CD4-positive, alpha-beta memory T cell (primary cell): ENCODE results near the gene CNTROB. TPM values are rescaled to one million over a fixed set of nuclear protein-coding genes. Genes with fewer than 3 reads are reported as not detected.

Experiments used
- CTCF ChIA-PET: fragments of 350-600 bp; sonication (Branson Sonifier 250); formaldehyde crosslinking; loops from one replicate; lab custom pipeline; 2021; ENCODE audit warnings: inconsistent platforms; ENCODE audit not compliant: partially characterized antibody; lab: Charles Lee
- POLR2A ChIA-PET: fragments of 350-600 bp; sonication (Branson Sonifier 250); formaldehyde crosslinking; loops from one replicate; lab custom pipeline; 2021; ENCODE audit not compliant: partially characterized antibody; lab: Charles Lee
- DNase-seq, 5 donors: peaks; one replicate each; pipeline versions ENCODE4 v3.0.0 to v3.0.0-alpha.2; 2020 to 2022; ENCODE audit warnings: mixed read lengths in 1 of 5
- H3K27ac ChIP-seq: one replicate; pipeline ENCODE4 v1.7.0; 2013; ENCODE audit warnings: low read depth, low read length
- H3K27me3 ChIP-seq: 2 replicates; pipeline ENCODE4 v1.7.0; 2013; ENCODE audit warnings: mild to moderate bottlenecking, low read length, moderate library complexity; ENCODE audit not compliant: insufficient read depth
- H3K36me3 ChIP-seq: 2 replicates; pipeline ENCODE4 v1.7.0; 2013; ENCODE audit warnings: mild to moderate bottlenecking, low read length, moderate library complexity; ENCODE audit not compliant: insufficient read depth
- H3K4me1 ChIP-seq: 2 replicates; pipeline ENCODE4 v1.7.0; 2013; ENCODE audit warnings: mild to moderate bottlenecking, low read length, moderate library complexity; ENCODE audit not compliant: insufficient read depth
- H3K4me3 ChIP-seq, 2 donors: one replicate each; pipeline ENCODE4 v1.7.0; 2013; ENCODE audit warnings: low read length in 2 of 2, mild to moderate bottlenecking in 1 of 2
- H3K9me3 ChIP-seq, 2 donors: one replicate each; pipeline ENCODE4 v1.7.0; 2013; ENCODE audit warnings: low read length in 2 of 2, control low read depth in 1 of 2; ENCODE audit not compliant: control insufficient read depth in 1 of 2
- H3K27ac Mint-ChIP-seq, 7 donors: one replicate each; pipeline ENCODE4 v1.8.0; 2020 to 2021; ENCODE audit warnings: mixed read lengths in 7 of 7, mild to moderate bottlenecking in 6 of 7, inconsistent platforms in 3 of 7, moderate library complexity in 3 of 7
- H3K27me3 Mint-ChIP-seq, 2 donors: one replicate each; pipeline ENCODE4 v1.8.0; 2020 to 2021; ENCODE audit warnings: mixed read lengths in 2 of 2
- H3K36me3 Mint-ChIP-seq, 2 donors: one replicate each; pipeline ENCODE4 v1.8.0; 2020 to 2021; ENCODE audit warnings: mixed read lengths in 2 of 2, inconsistent platforms in 1 of 2, mild to moderate bottlenecking in 1 of 2
- H3K4me1 Mint-ChIP-seq, 4 donors: one replicate each; pipeline ENCODE4 v1.8.0; 2020 to 2021; ENCODE audit warnings: mixed read lengths in 4 of 4, mild to moderate bottlenecking in 1 of 4
- H3K4me3 Mint-ChIP-seq, 8 donors: one replicate each; pipeline ENCODE4 v1.8.0; 2020 to 2021; ENCODE audit warnings: mixed read lengths in 8 of 8, mild to moderate bottlenecking in 7 of 8, moderate library complexity in 6 of 8, inconsistent platforms in 3 of 8
- H3K9me3 Mint-ChIP-seq, 8 donors: one replicate each; pipeline ENCODE4 v1.8.0; 2020 to 2021; ENCODE audit warnings: mixed read lengths in 8 of 8, mild to moderate bottlenecking in 5 of 8, inconsistent platforms in 3 of 8, moderate library complexity in 1 of 8
- intact Hi-C: fragments of 100-400 bp; cut with micrococcal nuclease; formaldehyde crosslinking; loops from one replicate; pipeline ENCODE4 v1.15.1; 2023
- polyA plus RNA-seq, 2 donors: library from polyadenylated mRNA; unstranded; fragments of 300-500 nt; fragmentation: Illumina TruSeq; gene quantifications; one replicate each; pipeline ENCODE4 v1.2.3, GENCODE V29; 2021
- total RNA-seq, 2 experiments: library from RNA; stranded (reverse); gene quantifications; one replicate each; pipeline ENCODE4 v1.2.3, GENCODE V29; 2021

Gene CNTROB
- total and polyA plus RNA-seq, 4 experiments from 2014 or later, result 3.9 to 30.1 (median 21.2) TPM

GRCh38 chr17:7886227-7887037, 45.6 kb upstream of the CNTROB start:
- CTCF ChIA-PET, result interaction anchor here (1.0 to 2.2 kb wide), 6 partner anchors 17 to 29 kb away, joined by 3 to 9 read pairs (median 4); partner anchors contain the start of gene NAA38
- DNase-seq, result peak; percentile 51 to 84 (median 63)
- no peaks in the 10 kb centered on the region for H3K27me3 ChIP-seq
- no peaks in the 10 kb centered on the region for H3K9me3 ChIP-seq
- intact Hi-C loops, result loop anchor here (1.0 to 2.0 kb wide), 7 partner anchors 18 to 102 kb away; partner anchors contain the start of genes CNTROB and NAA38
- H3K27ac ChIP-seq, result peak overlapping the region; percentile 65
- POLR2A ChIA-PET, result interaction anchor here (0.7 to 2.2 kb wide), 16 partner anchors 11 to 340 kb away, joined by 3 to 19 read pairs (median 5); partner anchors contain the start of genes KDM6B, NAA38, RNF227 and TP53
- H3K36me3 ChIP-seq, result peaks cover 20% of the 10 kb centered on the region
- H3K36me3 Mint-ChIP-seq, result peaks cover 15 to 30% of the 10 kb centered on the region in 2 donors
- no peaks in the 10 kb centered on the region for H3K27me3 Mint-ChIP-seq
- H3K4me1 Mint-ChIP-seq, result peaks cover 10 to 16% (median 11%) of the 10 kb centered on the region in 4 donors
- H3K4me3 Mint-ChIP-seq, result no peak overlapping the region
- peak overlapping the region; percentile 86 to 96 for H3K4me3 ChIP-seq
- no peak overlapping the region for H3K27ac Mint-ChIP-seq
- H3K4me1 ChIP-seq, result peaks cover 58% of the 10 kb centered on the region
- no peaks in the 10 kb centered on the region for H3K9me3 Mint-ChIP-seq

GRCh38 chr17:7887038-7887481, 44.9 kb upstream of the CNTROB start:
- H3K36me3 Mint-ChIP-seq, result peaks cover 19 to 36% of the 10 kb centered on the region in 2 donors
- POLR2A ChIA-PET, result interaction anchor here (1.0 to 2.2 kb wide), 5 partner anchors 11 to 103 kb away, joined by 3 to 19 read pairs (median 5); partner anchors contain the start of gene KDM6B
- H3K4me1 Mint-ChIP-seq, result peaks cover 10 to 16% (median 12%) of the 10 kb centered on the region in 4 donors
- peaks cover 26% of the 10 kb centered on the region for H3K36me3 ChIP-seq
- peak overlapping the region; percentile 65 for H3K27ac ChIP-seq
- no peaks in the 10 kb centered on the region for H3K9me3 ChIP-seq
- H3K4me1 ChIP-seq, result peaks cover 52% of the 10 kb centered on the region
- no peak overlapping the region for H3K27ac Mint-ChIP-seq
- H3K27me3 Mint-ChIP-seq, result no peaks in the 10 kb centered on the region
- H3K27me3 ChIP-seq, result no peaks in the 10 kb centered on the region
- no peak for DNase-seq
- CTCF ChIA-PET, result interaction anchor here (1.3 to 2.2 kb wide), 3 partner anchors 24 to 30 kb away, joined by 3 to 9 read pairs (median 5); partner anchors contain the start of gene NAA38
- intact Hi-C loops, result loop anchor here (1.0 to 2.0 kb wide), 7 partner anchors 18 to 101 kb away; partner anchors contain the start of genes CNTROB and NAA38
- H3K4me3 Mint-ChIP-seq, result no peak overlapping the region
- H3K9me3 Mint-ChIP-seq, result no peaks in the 10 kb centered on the region
- peak overlapping the region; percentile 86 to 96 for H3K4me3 ChIP-seq

- Mint-ChIP-seq H3K4me3 (no peak overlapping the region), H3K9me3 (no peaks in the 10 kb centered on the region), H3K4me1 (peaks cover 10 to 16% (median 12%) of the 10 kb centered on the region in 4 donors), H3K27me3 (no peaks in the 10 kb centered on the region), H3K27ac (no peak overlapping the region), H3K36me3 (peaks cover 21 to 37% of the 10 kb centered on the region in 2 donors)
- Histone ChIP-seq H3K9me3 (no peaks in the 10 kb centered on the region), H3K4me3 (peak overlapping the region; percentile 86 to 96), H3K27ac (peak overlapping the region; percentile 65), H3K36me3 (peaks cover 28% of the 10 kb centered on the region), H3K27me3 (no peaks in the 10 kb centered on the region), H3K4me1 (peaks cover 46% of the 10 kb centered on the region)
- ChIA-PET POLR2A (interaction anchor here (1.4 kb wide), 1 partner anchor 102 kb away, joined by 4 read pairs; no protein-coding TSS in a partner anchor), CTCF (interaction anchor here (1.6 kb wide), 1 partner anchor 101 kb away, joined by 8 read pairs; no protein-coding TSS in a partner anchor)
- DNase-seq, result peak; percentile 89 to 95 (median 92)
- intact Hi-C loops, result loop anchor here (1.0 to 2.0 kb wide), 7 partner anchors 19 to 101 kb away; partner anchors contain the start of genes CNTROB and NAA38
These were observed 44.4 kb upstream of the CNTROB start for GRCh38 chr17:7887482-7888183.

GRCh38 chr17:7888184-7888920, 43.7 kb upstream of the CNTROB start, which contains the start of gene CHD3:
Gene CHD3 (plus strand): TSS chr17:7888789. CDS start chr17:7889001, 212 bp downstream.
- H3K4me1 ChIP-seq, result peaks cover 39% of the 10 kb centered on the region
- POLR2A ChIA-PET, result interaction anchor here (0.6 to 1.4 kb wide), 10 partner anchors 8 to 102 kb away, joined by 3 to 5 read pairs (median 3); partner anchors contain the start of gene RNF227
- Mint-ChIP-seq H3K4me1 (peaks cover 10 to 16% (median 12%) of the 10 kb centered on the region in 4 donors), H3K36me3 (peaks cover 21 to 41% of the 10 kb centered on the region in 2 donors), H3K9me3 (no peaks in the 10 kb centered on the region), H3K27ac (peak within 1 kb of the TSS in 3 of 7 donors; percentile 68 to 84 (median 70)), H3K27me3 (no peaks in the 10 kb centered on the region), H3K4me3 (peak within 1 kb of the TSS in 3 of 8 donors; percentile 13 to 31 (median 17))
- H3K9me3 ChIP-seq, result no peaks in the 10 kb centered on the region
- no peaks in the 10 kb centered on the region for H3K27me3 ChIP-seq
- CTCF ChIA-PET, result interaction anchor here (1.6 kb wide), 2 partner anchors 24 to 100 kb away, joined by 5 to 8 read pairs; no protein-coding TSS in a partner anchor
- peaks cover 32% of the 10 kb centered on the region for H3K36me3 ChIP-seq
- intact Hi-C loops, result no loop called here
- peak; percentile 36 to 63 (median 43) for DNase-seq
- peak within 1 kb of the TSS; percentile 86 to 96 for H3K4me3 ChIP-seq
- peak within 1 kb of the TSS; percentile 65 for H3K27ac ChIP-seq

GRCh38 chr17:7889166-7889955, 42.6 kb upstream of the CNTROB start:
- intact Hi-C loops, result no loop called here
- peak overlapping the region; percentile 65 for H3K27ac ChIP-seq
- H3K4me3 Mint-ChIP-seq, result peak overlapping the region in 3 of 8 donors; percentile 13 to 31 (median 17)
- peak in 2 of 5 donors; percentile 14 to 20 for DNase-seq
- no peaks in the 10 kb centered on the region for H3K9me3 ChIP-seq
- CTCF ChIA-PET, result interaction anchor here (1.6 kb wide), 2 partner anchors 23 to 99 kb away, joined by 5 to 8 read pairs; no protein-coding TSS in a partner anchor
- POLR2A ChIA-PET, result interaction anchor here (0.8 to 1.3 kb wide), 7 partner anchors 9 to 101 kb away, joined by 3 to 5 read pairs (median 3); partner anchors contain the start of gene RNF227
- H3K4me1 ChIP-seq, result peaks cover 30% of the 10 kb centered on the region
- peak overlapping the region in 4 of 7 donors; percentile 55 to 84 (median 69) for H3K27ac Mint-ChIP-seq
- H3K4me1 Mint-ChIP-seq, result peaks cover 8 to 11% (median 9%) of the 10 kb centered on the region in 4 donors
- H3K9me3 Mint-ChIP-seq, result no peaks in the 10 kb centered on the region
- H3K36me3 Mint-ChIP-seq, result peaks cover 26 to 51% of the 10 kb centered on the region in 2 donors
- no peaks in the 10 kb centered on the region for H3K27me3 ChIP-seq
- no peaks in the 10 kb centered on the region for H3K27me3 Mint-ChIP-seq
- H3K36me3 ChIP-seq, result peaks cover 42% of the 10 kb centered on the region
- peak overlapping the region; percentile 86 to 96 for H3K4me3 ChIP-seq
